ENCODE measurements around the gene PEX5L.

- no peak for TF ChIP-seq CTCF (IDR thresholded peaks at IDR 0.05)
- TF ChIP-seq POLR2A (IDR thresholded peaks at IDR 0.05), result no peak
These were observed 163.9 kb downstream of the PEX5L start for GRCh38 chr3:179872842-179873241.
